ENCODE results near the gene GALNT11. TPM values are rescaled to one million over a fixed set of nuclear protein-coding genes. Genes with fewer than 3 reads are reported as not detected.

Gene GALNT11
- total RNA-seq, 2 donors from 2014 or later, result 25.1 to 28.6 TPM

DNA sequence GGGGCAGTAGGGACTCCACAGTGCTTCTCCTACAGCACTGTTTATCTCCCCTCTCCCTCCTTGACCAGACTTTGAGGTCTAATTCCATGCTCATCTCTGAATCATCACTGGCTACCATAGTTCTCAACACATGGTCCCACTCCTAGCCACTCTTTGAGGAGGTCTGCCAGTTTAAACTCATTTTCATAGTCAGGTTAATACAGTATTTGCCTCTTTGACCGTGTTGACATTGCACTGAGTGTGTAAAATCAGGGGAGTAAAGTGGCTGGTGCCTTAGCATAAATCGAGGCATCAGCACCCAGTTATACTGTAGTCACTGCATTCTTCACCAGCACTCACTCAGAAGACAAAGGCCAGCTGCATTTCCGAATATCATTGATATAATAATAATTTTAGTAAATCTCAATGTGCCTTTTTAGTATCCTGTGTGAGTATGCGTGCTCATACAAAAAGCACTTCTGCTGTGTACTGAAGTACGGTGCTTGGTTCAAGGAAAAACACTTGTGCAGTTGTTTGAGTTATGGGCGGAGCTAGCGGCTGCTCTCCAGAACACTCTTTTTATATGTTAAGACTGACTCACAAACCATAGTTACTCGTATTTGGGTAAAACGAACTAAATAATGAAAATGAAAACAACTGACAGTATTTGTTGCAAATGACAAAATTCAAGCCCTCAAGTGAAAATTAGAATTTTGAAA is 89.7 kb downstream of the GALNT11 start:
- TF ChIP-seq, protein P1, sequence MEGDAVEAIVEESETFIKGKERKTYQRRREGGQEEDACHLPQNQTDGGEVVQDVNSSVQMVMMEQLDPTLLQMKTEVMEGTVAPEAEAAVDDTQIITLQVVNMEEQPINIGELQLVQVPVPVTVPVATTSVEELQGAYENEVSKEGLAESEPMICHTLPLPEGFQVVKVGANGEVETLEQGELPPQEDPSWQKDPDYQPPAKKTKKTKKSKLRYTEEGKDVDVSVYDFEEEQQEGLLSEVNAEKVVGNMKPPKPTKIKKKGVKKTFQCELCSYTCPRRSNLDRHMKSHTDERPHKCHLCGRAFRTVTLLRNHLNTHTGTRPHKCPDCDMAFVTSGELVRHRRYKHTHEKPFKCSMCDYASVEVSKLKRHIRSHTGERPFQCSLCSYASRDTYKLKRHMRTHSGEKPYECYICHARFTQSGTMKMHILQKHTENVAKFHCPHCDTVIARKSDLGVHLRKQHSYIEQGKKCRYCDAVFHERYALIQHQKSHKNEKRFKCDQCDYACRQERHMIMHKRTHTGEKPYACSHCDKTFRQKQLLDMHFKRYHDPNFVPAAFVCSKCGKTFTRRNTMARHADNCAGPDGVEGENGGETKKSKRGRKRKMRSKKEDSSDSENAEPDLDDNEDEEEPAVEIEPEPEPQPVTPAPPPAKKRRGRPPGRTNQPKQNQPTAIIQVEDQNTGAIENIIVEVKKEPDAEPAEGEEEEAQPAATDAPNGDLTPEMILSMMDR (IDR thresholded peaks at IDR 0.05), result no peak
- H3K27ac ChIP-seq, result no peak overlapping the region
- peaks cover 71% of the 10 kb centered on the region for H3K36me3 ChIP-seq
- H3K27me3 ChIP-seq, result no peaks in the 10 kb centered on the region
- no peaks in the 10 kb centered on the region for H3K4me1 ChIP-seq
- no peak overlapping the region for H3K4me3 ChIP-seq
- no peaks in the 10 kb centered on the region for H3K9me3 ChIP-seq
- DNase-seq (ENCODE audit: low spot score), result no peak

DNA sequence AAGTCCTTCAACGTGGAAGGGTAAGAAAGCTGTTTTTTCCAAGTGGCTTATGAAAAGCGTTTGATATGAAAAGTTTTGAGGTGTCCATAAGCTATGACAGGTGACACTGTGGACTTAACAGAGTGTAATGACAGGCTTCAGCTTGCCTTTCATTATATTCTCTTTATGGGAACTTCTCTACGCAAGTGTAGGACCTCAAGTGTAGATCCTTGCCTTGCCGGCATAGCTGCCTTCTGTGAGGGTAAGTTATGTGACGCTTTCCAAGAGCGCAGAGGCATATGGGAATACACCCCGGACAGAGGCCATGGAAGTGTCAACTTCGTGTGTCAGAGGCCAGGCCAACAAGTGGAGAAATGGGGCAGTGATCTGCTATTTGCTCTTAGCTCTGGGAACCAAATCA is 91.9 kb downstream of the GALNT11 start:
- Histone ChIP-seq H3K27ac (no peak overlapping the region), H3K4me3 (no peak overlapping the region), H3K4me1 (no peaks in the 10 kb centered on the region), H3K27me3 (no peaks in the 10 kb centered on the region), H3K36me3 (peaks cover 81% of the 10 kb centered on the region), H3K9me3 (no peaks in the 10 kb centered on the region)
- no peak for DNase-seq (ENCODE audit: low spot score)
- TF ChIP-seq, protein P1 (IDR thresholded peaks at IDR 0.05), result no peak

DNA sequence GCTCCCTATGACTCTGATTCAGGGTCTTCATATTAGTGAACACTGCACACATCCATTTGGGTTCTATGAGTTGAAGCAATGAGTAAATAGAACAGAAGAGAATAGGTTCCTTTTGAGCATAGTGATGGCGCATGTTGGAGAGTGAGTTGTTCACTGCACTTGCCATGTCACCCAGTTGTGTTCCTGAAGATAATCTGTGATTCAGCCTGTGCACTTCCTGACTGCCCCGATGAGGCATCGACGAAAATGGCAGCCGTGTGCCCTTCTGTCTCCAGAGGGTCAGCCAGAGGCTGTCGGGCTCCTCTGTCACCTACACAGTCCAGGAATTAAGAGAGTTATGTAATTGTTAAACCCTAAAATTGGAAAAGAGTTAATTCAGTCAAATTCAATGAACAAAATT is 94.7 kb downstream of the GALNT11 start:
- no peak overlapping the region for H3K27ac ChIP-seq
- H3K9me3 ChIP-seq, result peaks cover 0 to 6% of the 10 kb centered on the region in 2 donors
- no peaks in the 10 kb centered on the region for H3K4me1 ChIP-seq
- H3K4me3 ChIP-seq, result no peak overlapping the region
- peaks cover 86% of the 10 kb centered on the region for H3K36me3 ChIP-seq
- H3K27me3 ChIP-seq, result no peaks in the 10 kb centered on the region
- TF ChIP-seq, protein P1 (IDR thresholded peaks at IDR 0.05), result no peak
- DNase-seq (ENCODE audit: low spot score), result no peak

DNA sequence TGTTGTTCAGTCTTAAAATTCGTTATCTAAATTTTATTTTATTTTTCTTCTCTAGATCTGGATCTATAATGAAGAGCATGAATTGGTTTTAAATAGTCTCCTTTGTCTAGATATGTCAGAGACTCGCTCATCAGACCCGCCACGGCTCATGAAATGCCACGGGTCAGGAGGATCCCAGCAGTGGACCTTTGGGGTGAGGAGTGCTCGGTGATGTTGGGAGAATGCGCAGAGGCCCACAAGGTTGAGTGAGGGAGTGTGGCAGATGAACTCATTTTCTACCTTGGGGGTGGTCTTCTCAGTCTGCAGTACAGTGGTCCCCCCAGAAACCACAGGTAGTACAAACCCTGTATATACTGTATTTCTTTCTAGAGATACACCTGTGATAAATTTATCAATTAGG is 95.3 kb downstream of the GALNT11 start:
- no peak overlapping the region for H3K4me3 ChIP-seq
- no peak for DNase-seq (ENCODE audit: low spot score)
- TF ChIP-seq, protein P1 (IDR thresholded peaks at IDR 0.05), result no peak
- H3K4me1 ChIP-seq, result no peaks in the 10 kb centered on the region
- peaks cover 84% of the 10 kb centered on the region for H3K36me3 ChIP-seq
- peaks cover 0 to 6% of the 10 kb centered on the region in 2 donors for H3K9me3 ChIP-seq
- no peak overlapping the region for H3K27ac ChIP-seq
- no peaks in the 10 kb centered on the region for H3K27me3 ChIP-seq

DNA sequence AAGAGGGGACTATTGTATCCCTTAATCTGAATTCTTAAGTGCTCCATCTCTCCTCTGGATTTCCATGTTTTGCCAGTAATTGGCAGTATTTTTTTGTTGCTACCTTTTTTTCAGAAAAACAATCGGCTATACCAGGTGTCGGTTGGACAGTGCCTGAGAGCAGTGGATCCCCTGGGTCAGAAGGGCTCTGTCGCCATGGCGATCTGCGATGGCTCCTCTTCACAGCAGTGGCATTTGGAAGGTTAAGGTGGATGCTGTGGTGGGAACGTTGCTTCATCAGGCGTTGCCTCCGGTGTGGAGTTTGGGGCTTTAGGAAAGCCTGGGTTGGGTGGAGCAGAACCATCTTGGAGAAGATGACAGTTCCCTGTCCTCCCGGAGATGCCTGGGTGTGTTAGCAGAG is 96.0 kb downstream of the GALNT11 start:
- Histone ChIP-seq H3K4me1 (no peaks in the 10 kb centered on the region), H3K27ac (no peak overlapping the region), H3K27me3 (no peaks in the 10 kb centered on the region), H3K36me3 (peaks cover 84% of the 10 kb centered on the region), H3K9me3 (peaks cover 0 to 6% of the 10 kb centered on the region in 2 donors), H3K4me3 (no peak overlapping the region)
- no peak for DNase-seq (ENCODE audit: low spot score)
- TF ChIP-seq, protein P1 (IDR thresholded peaks at IDR 0.05), result no peak

DNA sequence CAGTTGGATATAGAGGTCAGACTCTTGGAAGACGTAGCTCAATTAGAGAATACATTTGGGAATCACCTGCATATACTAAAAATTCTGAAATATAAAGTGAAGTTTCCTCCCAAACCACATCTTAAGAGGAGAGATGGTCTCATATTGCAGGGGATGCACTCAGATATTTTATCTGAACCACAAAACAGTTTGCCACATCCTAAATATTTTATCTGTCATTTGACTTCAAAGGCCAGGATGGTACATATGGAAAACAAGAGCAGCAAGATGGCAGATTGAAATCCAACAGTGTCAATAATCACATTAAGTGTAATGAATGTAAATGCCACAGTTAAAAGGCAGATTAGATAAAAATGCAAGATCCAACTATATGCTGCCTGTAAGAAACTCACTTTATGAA is 97.1 kb downstream of the GALNT11 start:
- DNase-seq (ENCODE audit: low spot score), result no peak
- Histone ChIP-seq H3K4me3 (no peak overlapping the region), H3K4me1 (no peaks in the 10 kb centered on the region), H3K9me3 (peaks cover 0 to 6% of the 10 kb centered on the region in 2 donors), H3K27me3 (no peaks in the 10 kb centered on the region), H3K36me3 (peaks cover 77% of the 10 kb centered on the region), H3K27ac (no peak overlapping the region)
- TF ChIP-seq, protein P1 (IDR thresholded peaks at IDR 0.05), result no peak
